HG03103 (cell line): ENCODE data around the gene CTIF.

Experiments
- ATAC-seq: cut with Tn5 transposase; IDR thresholded peaks from one replicate; pipeline ENCODE4 v1.9.1; 2021; ENCODE audit warnings: low read depth; ENCODE audit not compliant: unreplicated experiment

CTIF gene

GRCh38 chr18:48887905-48888772 is 349.3 kb downstream of the CTIF start:
- ATAC-seq, result no peak

GRCh38 chr18:48888773-48889080 is 349.9 kb downstream of the CTIF start:
- ATAC-seq, result no peak

- ATAC-seq, result no peak
Measured at GRCh38 chr18:48889115-48889941, 350.5 kb downstream of the CTIF start.

- no peak for ATAC-seq
Measured at GRCh38 chr18:48889981-48890762, 351.3 kb downstream of the CTIF start.

GRCh38 chr18:48891721-48892120 is 352.9 kb downstream of the CTIF start:
- ATAC-seq, result no peak

DNA sequence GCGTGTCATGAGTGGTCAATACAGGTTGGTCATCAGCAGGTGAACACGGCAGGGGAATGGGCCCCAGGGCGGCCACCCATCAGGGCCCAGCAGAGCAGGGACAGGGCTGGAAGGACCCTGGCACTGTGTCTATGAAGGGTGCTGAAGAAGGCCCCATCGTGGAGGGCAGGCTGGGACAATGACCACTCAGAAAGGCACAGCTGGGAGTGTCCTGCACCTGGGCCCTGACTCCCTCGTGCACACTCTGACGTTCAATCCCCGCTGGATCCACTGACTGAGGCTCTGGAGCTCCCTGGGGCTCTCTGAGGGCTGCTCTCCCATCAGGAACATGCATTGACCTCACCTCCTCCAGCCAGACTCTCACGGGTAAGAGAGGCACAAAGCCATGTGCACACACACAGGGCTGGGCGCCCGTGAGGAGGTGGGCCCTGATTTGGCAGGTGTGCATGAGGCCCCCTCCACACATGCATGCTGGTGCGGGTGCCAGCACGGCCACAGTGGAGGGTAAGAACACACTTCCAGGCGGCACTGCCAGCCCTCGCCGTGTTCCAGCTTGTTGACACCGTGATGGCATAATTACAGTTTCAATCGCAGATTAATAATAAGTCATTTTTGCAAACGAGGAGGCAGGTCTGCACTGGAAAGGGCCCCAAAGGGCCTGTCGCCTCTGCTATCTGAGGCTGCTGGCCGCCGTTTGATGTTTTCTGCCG is 353.5 kb downstream of the CTIF start:
- ATAC-seq, result no peak

DNA sequence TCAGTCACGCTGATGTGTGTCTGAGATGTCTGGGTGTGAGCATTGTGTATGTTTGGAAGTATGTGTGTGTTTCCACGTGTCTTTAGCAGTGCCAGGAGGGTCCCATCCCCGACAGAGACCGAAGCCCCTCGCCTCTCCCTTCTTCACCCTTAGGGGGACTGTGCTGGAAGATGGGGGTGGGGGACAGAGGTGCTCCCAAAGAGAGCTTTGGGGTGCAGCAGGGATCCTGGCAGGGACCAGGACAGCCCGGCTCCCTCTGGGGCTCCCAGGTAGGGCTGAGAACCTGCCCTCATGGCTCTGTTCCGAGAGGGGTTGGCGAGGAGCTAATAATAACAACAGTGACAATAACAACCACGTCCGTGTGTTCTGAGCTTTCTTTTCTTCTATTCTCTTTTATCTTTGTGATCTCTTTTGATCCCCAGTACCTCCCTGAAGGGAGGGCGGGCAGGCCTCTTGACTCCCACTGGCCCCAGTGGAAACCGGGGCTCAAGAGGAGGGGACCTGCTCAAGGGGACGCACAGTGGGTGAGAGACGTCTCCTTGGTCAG is 354.3 kb downstream of the CTIF start:
- no peak for ATAC-seq

GRCh38 chr18:48893608-48894600 is 355.1 kb downstream of the CTIF start:
- no peak for ATAC-seq

DNA sequence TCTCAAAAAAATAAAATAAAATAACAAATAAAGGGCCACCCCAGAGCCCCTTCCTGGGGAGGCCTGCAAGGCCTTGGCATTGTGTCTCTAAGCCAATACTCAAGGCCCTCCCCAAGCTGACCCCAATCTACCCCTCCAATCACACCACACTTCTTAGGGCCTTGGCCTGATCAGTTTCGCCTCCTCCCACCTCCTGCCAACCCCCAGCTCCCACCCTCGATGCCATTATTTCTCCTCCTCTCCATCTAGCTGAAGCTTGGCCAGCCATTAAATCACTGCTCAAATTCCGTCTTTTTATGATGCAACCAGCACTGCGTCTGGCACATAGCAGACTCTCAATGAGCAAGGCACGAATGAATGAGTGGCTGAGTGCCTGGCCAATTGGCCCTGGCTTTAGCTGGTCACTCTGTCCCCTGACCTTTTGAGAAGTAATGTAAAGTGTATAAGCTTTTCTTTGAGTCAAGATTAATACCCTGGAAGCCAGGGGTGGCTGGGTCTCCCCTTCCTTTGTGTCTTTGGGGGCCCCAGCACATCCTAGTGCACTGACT is 356.0 kb downstream of the CTIF start:
- ATAC-seq, result no peak

DNA sequence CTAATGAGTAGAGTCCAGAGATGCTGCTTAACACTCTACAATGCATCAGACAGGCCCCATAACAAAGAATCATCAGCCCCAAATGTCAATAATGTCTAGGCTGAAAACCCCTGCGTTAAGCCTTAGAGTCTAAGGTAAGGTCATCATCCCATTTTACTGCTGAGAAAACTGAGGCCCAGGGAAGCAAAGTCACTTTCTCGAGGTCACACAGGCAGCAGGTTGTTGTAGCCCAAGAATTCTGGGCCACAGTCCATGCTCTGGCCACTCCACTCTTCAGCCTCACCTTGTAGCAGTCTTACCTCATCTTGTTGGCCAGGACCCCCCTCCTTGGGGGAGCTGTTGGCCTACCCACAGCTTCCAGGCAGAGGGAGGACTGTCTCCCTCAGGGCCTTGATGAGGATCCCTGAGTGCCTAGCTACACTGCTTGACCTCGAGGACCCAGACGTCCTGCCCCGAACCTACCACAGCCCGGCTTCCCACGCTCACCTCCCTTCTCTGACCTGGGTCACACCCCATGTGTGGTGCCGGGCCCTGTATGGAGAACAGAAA is 357.6 kb downstream of the CTIF start:
- ATAC-seq, result no peak

DNA sequence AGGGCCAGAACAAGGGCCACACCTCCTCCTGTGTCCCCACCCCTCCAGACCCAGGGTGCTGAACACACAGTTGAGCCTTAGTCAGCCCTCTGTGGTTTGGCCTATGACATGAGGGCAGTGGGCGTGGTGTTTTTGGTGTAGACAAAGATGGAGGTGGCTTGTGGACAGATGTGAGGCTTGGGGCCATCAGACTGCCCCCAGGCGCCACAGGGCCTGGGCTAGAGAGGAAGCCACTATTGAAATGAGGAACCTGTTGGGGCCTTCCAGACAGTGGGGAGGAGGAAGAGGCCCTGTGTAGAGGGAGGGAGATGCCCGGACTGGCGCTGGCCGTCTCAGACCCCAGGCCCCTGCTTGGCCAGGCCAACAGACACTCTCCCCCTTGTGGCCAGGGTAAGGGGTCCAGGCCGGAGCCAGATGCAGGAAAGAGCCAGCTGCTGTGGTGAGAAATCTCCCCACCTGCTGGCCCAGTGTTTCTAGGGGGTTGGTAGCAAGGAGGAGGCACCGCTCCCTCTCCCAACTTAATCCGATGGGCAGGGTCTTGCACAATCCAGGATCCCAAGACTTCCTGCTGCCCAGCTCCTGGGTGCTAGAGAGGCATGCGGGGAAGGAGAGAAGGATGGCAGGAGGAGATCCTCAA is 358.2 kb downstream of the CTIF start:
- ATAC-seq, result no peak

DNA sequence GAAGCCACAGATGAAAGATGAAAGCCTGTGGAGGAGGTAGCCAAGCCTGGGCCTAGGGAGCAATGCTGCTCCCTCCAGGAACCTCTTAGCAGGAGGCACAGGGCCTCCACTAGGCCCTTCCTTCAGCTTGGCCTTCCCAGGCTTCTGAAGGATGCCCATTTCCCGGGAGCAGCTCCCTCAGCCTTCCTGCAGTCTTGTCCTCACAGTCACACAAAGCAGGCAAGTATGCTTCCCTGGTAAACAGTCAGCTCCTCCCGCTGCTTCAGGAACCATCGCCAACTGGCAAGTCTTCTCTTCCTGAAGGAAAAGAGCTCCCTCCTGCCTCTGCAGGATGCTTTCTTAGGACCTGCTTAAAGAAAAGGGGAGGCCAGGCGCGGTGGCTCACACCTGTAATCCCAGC is 358.7 kb downstream of the CTIF start:
- ATAC-seq, result no peak

DNA sequence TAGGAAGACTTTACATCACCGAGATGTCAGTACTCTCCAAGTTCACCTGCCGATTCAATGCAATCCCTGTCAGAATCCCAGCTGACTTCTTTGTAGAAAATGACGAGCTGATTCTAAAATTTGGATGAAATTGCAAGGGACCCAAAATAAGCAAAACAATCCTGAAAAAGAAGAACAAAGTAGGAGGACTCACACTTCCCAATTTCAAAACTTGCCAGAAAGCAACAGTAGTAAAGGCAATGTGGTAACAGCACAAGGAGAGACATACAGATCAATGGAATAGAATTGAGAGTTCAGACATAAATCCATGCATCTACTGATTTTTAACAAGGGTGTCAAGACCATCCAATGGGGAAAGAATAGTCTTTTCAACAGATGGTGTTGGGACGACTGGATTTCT is 359.7 kb downstream of the CTIF start:
- no peak for ATAC-seq

- ATAC-seq, result no peak
Measured at GRCh38 chr18:48899558-48900174, 360.8 kb downstream of the CTIF start.

DNA sequence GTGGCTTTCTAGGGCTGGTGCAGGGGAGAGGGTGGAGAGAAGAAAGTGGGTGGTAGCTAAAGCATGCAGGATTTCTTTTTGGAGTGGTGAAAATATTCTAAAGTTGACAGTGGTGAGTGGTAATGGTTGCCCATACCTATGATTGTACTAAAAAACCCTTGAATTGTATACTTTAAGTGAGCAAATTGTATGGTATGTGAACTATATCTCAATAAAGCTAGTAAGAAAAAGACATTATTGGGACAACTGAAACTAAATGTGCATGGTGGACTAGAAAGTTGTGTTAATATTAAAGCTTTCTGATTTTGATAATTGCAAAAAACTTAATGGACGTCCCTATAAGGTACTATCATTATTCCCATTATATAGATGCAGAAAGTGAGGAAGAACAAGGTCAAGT is 361.6 kb downstream of the CTIF start:
- ATAC-seq, result no peak

DNA sequence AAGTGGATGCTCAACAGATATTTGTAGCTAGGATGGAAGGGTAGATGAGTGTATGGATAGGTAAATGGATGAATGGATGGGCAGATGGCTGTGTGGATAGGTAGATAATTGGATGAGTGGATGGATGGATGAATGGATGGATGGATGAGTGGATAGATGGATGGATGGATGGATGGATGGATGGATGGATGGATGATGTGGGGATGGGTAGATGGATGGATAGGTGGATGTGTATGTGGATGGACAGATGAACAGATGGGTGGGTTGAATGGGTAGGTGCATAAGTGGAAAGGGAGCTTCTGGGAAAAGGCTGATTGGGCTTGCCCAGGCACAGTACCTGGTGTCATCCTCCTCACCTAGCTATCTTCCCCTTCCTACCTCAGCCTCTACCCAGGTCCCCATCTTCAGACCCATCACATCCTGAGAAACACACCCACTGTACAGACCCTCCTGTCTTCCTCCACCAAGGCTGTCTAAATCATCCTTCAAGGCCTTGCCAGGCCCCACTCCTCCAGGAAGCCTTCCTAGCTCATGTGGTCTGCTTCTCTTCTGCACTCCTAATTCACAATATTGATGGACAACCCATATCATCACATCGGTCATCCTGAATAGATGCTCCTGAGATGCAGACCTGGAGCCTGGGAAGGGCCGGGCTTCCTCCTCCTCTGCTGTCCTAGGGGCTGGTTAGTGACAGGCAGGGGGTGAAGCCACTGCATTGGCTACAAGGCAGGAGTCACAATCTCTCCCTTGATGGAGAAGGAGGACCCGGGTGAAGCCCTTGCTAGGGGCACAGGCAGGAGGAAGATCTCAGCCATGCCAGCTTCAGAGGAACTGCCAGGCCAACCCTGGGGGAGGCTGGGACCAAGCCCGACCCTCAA is 362.6 kb downstream of the CTIF start:
- ATAC-seq, result no peak
